Skeletal muscle tissue (tissue), 4 donors: ENCODE measurements around the gene NFIB. TPM values are rescaled to one million over a fixed set of nuclear protein-coding genes. Genes with fewer than 3 reads are reported as not detected.

ENCODE experiments used
- H3K27ac ChIP-seq: one replicate; pipeline ENCODE4 v1.7.0; 2013; ENCODE audit warnings: mild to moderate bottlenecking, low read depth, low read length, inconsistent platforms
- H3K27me3 ChIP-seq, 3 donors: one replicate each; pipeline ENCODE4 v1.7.0; 2013; ENCODE audit warnings: low read length in 3 of 3; ENCODE audit not compliant: control insufficient read depth in 3 of 3, insufficient read depth in 3 of 3
- H3K36me3 ChIP-seq, 3 donors: one replicate each; pipeline ENCODE4 v1.7.0; 2013; ENCODE audit warnings: low read length in 3 of 3; ENCODE audit not compliant: control insufficient read depth in 3 of 3, insufficient read depth in 3 of 3
- H3K4me1 ChIP-seq, 3 donors: one replicate each; pipeline ENCODE4 v1.7.0; 2013; ENCODE audit warnings: low read length in 3 of 3, mild to moderate bottlenecking in 3 of 3; ENCODE audit not compliant: control insufficient read depth in 3 of 3, insufficient read depth in 3 of 3
- H3K4me3 ChIP-seq, 3 donors: one replicate each; pipeline ENCODE4 v1.7.0; 2013; ENCODE audit warnings: low read length in 3 of 3
- H3K9ac ChIP-seq, 3 donors: one replicate each; pipeline ENCODE4 v1.7.0; 2013; ENCODE audit warnings: low read length in 3 of 3, mild to moderate bottlenecking in 3 of 3, moderate library complexity in 2 of 3, low read depth in 1 of 3
- H3K9me3 ChIP-seq, 3 donors: one replicate each; pipeline ENCODE4 v1.7.0; 2013; ENCODE audit warnings: low read length in 3 of 3; ENCODE audit not compliant: control insufficient read depth in 3 of 3
- total RNA-seq: library from RNA; depleted of rRNA; stranded (reverse); fragments of >200 nt; gene quantifications from one replicate; pipeline ENCODE4 v1.2.3, GENCODE V29; 2014
- donor health status: Osteomylitis.

Gene NFIB
- total RNA-seq, 1 donor from 2014 or later: 95.0 TPM

GRCh38 chr9:14223081-14223480 is 90.9 kb downstream of the NFIB start:
- no peak overlapping the region for H3K9ac ChIP-seq
- H3K4me1 ChIP-seq: peaks cover 27 to 36% (median 35%) of the 10 kb centered on the region in 3 donors
- H3K27ac ChIP-seq: no peak overlapping the region
- no peaks in the 10 kb centered on the region for H3K36me3 ChIP-seq
- H3K4me3 ChIP-seq: no peak overlapping the region
- H3K27me3 ChIP-seq: no peaks in the 10 kb centered on the region
- H3K9me3 ChIP-seq: no peaks in the 10 kb centered on the region

DNA sequence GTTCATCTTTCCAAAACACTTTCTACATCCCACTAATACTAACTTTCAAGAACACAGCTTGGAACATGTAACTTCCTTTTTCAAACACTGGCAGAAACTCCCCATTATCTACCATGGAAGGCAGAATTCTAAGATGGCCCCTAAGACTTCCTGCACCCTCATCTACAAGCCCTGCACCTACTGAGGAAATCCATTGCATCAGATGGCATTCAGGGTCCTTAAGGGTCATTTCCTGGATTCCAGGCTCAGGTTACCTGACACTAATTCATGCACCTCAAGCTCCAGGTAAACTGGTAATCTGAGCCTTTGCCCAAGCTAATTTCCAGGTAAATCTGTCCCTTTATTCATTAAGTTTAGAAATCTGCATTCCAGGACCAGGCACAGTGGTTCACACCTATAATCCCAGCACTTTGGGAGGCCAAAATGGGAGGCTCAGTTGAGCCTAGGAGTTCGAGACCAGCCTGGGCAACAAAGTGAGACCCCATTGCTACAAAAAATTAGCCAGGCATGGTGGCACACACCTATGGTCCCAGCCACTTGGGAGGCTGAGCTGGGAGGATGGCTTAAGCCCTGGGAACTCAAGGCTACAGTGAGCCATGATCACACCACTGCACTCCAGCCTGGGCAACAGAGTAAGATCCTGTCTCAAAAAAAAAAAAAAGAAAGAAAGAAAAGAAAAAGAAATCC is 91.6 kb downstream of the NFIB start:
- no peak overlapping the region for H3K4me3 ChIP-seq
- no peaks in the 10 kb centered on the region for H3K9me3 ChIP-seq
- peaks cover 29 to 41% (median 36%) of the 10 kb centered on the region in 3 donors for H3K4me1 ChIP-seq
- H3K9ac ChIP-seq: no peak overlapping the region
- no peaks in the 10 kb centered on the region for H3K27me3 ChIP-seq
- no peaks in the 10 kb centered on the region for H3K36me3 ChIP-seq
- peak overlapping the region; percentile 26 for H3K27ac ChIP-seq

- Histone ChIP-seq H3K4me1 (peaks cover 29 to 41% (median 36%) of the 10 kb centered on the region in 3 donors), H3K9me3 (no peaks in the 10 kb centered on the region), H3K36me3 (no peaks in the 10 kb centered on the region), H3K9ac (no peak overlapping the region), H3K27me3 (no peaks in the 10 kb centered on the region), H3K27ac (peak overlapping the region; percentile 26), H3K4me3 (no peak overlapping the region)
Observed at GRCh38 chr9:14221558-14221957, 92.4 kb downstream of the NFIB start.

- H3K4me1 ChIP-seq: peaks cover 29 to 41% (median 36%) of the 10 kb centered on the region in 3 donors
- no peaks in the 10 kb centered on the region for H3K36me3 ChIP-seq
- H3K9me3 ChIP-seq: no peaks in the 10 kb centered on the region
- no peak overlapping the region for H3K9ac ChIP-seq
- H3K4me3 ChIP-seq: no peak overlapping the region
- peak overlapping the region; percentile 26 for H3K27ac ChIP-seq
- no peaks in the 10 kb centered on the region for H3K27me3 ChIP-seq
Observed at GRCh38 chr9:14221119-14221518, 92.8 kb downstream of the NFIB start.

DNA sequence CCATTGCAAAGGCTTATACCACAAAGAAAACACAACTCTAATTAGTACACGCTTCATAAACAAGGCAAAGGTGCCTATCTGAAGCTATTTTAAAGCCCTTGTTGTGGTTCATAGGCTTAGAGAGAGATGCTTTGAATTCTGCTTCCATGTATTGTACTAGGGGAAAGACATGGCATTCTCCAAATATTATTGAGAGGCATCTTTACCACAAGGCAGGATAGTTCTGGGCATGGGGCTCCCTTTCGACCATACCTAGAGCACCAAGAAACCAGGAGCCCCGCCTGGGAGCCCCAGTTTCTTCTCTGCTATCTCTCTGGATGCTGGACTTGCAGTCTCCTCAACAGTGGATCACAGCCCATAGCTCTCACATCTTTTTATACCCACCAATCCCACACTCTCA is 93.7 kb downstream of the NFIB start:
- Histone ChIP-seq H3K27ac (no peak overlapping the region), H3K4me3 (no peak overlapping the region), H3K36me3 (no peaks in the 10 kb centered on the region), H3K9ac (no peak overlapping the region), H3K4me1 (peaks cover 29 to 41% (median 36%) of the 10 kb centered on the region in 3 donors), H3K9me3 (no peaks in the 10 kb centered on the region), H3K27me3 (no peaks in the 10 kb centered on the region)

- Histone ChIP-seq H3K27ac (no peak overlapping the region), H3K27me3 (no peaks in the 10 kb centered on the region), H3K4me3 (no peak overlapping the region), H3K4me1 (peaks cover 29 to 41% (median 36%) of the 10 kb centered on the region in 3 donors), H3K9ac (no peak overlapping the region), H3K36me3 (no peaks in the 10 kb centered on the region), H3K9me3 (no peaks in the 10 kb centered on the region)
Observed at GRCh38 chr9:14219850-14220249, 94.1 kb downstream of the NFIB start.

DNA sequence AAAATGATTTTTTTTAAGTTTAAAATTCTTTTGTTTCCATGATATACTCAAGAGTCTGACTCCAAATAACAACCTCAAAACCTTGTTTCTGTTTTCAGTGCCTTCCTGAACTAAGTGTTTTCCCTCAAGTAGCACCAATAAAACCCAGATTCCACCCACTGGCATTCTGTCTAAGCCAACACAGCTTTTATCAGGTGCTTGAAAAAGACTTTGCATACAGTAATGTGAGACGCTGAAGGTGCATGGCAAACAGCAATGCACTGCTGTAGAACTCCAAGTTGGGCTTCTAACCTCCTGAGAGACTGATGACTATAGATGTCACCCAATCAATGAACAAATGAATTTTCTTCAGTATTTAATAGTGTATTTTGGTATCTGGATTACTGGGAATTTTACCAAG is 95.7 kb downstream of the NFIB start:
- H3K4me3 ChIP-seq: no peak overlapping the region
- H3K9me3 ChIP-seq: no peaks in the 10 kb centered on the region
- H3K4me1 ChIP-seq: peaks cover 36 to 46% (median 41%) of the 10 kb centered on the region in 3 donors
- no peaks in the 10 kb centered on the region for H3K27me3 ChIP-seq
- no peak overlapping the region for H3K9ac ChIP-seq
- H3K36me3 ChIP-seq: peaks cover 0 to 2% (median 0%) of the 10 kb centered on the region in 3 donors
- H3K27ac ChIP-seq: no peak overlapping the region

- no peak overlapping the region for H3K4me3 ChIP-seq
- peaks cover 0 to 2% (median 0%) of the 10 kb centered on the region in 3 donors for H3K36me3 ChIP-seq
- peaks cover 28 to 43% (median 34%) of the 10 kb centered on the region in 3 donors for H3K4me1 ChIP-seq
- H3K9me3 ChIP-seq: no peaks in the 10 kb centered on the region
- H3K27ac ChIP-seq: no peak overlapping the region
- no peaks in the 10 kb centered on the region for H3K27me3 ChIP-seq
- no peak overlapping the region for H3K9ac ChIP-seq
Observed at GRCh38 chr9:14216612-14217194, 97.2 kb downstream of the NFIB start.

DNA sequence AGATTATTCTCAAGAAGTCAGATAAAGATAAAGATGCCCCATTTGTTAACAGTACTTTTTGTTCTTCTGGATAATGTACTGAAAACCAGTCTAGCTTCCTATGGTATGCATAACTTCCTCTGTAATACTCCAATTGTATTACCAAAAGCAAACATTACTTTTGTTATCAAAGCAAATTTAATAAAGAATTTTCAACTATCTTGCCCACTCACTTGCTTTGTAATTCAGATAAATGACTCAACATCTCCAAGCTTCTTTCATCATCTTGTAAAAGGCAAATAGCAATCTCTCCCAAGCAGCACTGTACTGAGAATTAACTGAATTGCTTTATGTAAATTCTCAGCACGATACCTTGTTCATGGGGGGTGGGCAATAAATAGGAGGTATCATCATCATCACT is 98.3 kb downstream of the NFIB start:
- Histone ChIP-seq H3K9me3 (no peaks in the 10 kb centered on the region), H3K4me3 (no peak overlapping the region), H3K27ac (no peak overlapping the region), H3K36me3 (peaks cover 0 to 2% (median 0%) of the 10 kb centered on the region in 3 donors), H3K27me3 (no peaks in the 10 kb centered on the region), H3K4me1 (peaks cover 27 to 34% (median 28%) of the 10 kb centered on the region in 3 donors), H3K9ac (no peak overlapping the region)

GRCh38 chr9:14214693-14215092 is 99.2 kb downstream of the NFIB start:
- H3K36me3 ChIP-seq: peaks cover 0 to 2% (median 0%) of the 10 kb centered on the region in 3 donors
- H3K27ac ChIP-seq: no peak overlapping the region
- H3K9ac ChIP-seq: no peak overlapping the region
- no peaks in the 10 kb centered on the region for H3K9me3 ChIP-seq
- peaks cover 20 to 25% (median 20%) of the 10 kb centered on the region in 3 donors for H3K4me1 ChIP-seq
- H3K27me3 ChIP-seq: no peaks in the 10 kb centered on the region
- H3K4me3 ChIP-seq: no peak overlapping the region
